ENCODE data around the gene LRRC46.

DNA sequence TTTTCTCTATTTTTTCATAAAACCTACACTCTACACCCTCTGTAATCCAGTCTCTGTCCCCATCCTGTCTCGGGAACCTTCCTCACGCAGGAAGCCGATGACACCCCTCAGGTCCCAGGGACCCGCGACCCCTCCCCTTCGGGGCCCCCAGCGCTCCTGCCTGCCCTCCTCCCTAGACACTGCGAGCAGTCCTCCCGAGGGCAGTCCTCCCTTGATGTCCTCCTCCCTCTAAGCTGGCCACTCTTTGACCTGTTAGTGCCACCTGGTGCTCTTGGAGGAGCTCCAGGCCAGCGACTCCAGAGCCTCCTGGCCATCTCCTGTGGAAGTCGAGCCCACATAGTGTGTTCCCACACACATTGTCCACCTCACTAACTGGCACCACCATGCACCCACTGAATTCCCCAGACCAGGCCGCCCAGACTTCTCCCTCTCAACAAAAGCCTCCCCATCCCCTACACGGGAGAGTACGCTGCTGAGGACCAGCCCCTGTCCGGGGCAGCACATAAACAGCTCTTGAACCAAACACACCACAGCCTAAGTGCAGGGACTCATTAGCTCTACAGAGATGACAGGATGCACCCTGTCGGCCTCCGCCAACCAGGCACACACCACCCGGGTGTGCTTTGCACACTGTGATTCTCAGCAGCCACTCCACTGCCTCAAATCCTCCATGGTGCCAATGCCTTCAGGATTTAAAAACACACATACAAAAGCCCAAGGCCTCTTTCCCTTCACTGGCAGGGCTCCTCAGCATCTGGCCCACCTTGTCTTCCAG, 19.1 kb upstream of the LRRC46 start:
- TF ChIP-seq CTCF (CRISPR knock-in tag; IDR thresholded peaks at IDR 0.05) (no peak), IRF9 (CRISPR knock-in tag; IDR thresholded peaks at IDR 0.05; ENCODE audit: borderline replicate concordance) (no peak), CHD2 (IDR thresholded peaks at IDR 0.05; ENCODE audit: low read depth, low read length) (no peak), POLR2AphosphoS5 (IDR thresholded peaks at IDR 0.05; ENCODE audit: low read depth, low read length) (no peak), TCF12 (IDR thresholded peaks at IDR 0.05) (no peak), TCF12 (CRISPR knock-in tag; IDR thresholded peaks at IDR 0.05) (no peak), KIAA2018 (CRISPR knock-in tag; IDR thresholded peaks at IDR 0.05; ENCODE audit: borderline replicate concordance) (no peak), ZNF33B (CRISPR knock-in tag; IDR thresholded peaks at IDR 0.05) (no peak), IRF2 (CRISPR knock-in tag; IDR thresholded peaks at IDR 0.05) (no peak), FOXA1 (IDR thresholded peaks at IDR 0.05) (no peak), FOXA1 (CRISPR knock-in tag; IDR thresholded peaks at IDR 0.05) (no peak)
- TF ChIP-seq, protein P1, sequence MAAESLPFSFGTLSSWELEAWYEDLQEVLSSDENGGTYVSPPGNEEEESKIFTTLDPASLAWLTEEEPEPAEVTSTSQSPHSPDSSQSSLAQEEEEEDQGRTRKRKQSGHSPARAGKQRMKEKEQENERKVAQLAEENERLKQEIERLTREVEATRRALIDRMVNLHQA (CRISPR knock-in tag; IDR thresholded peaks at IDR 0.05), result no peak

Data from HepG2 (cell line).